Measurements from ENCODE around the gene TRAM2. TPM values are rescaled to one million over a fixed set of nuclear protein-coding genes. Genes with fewer than 3 reads are reported as not detected.
A peak's percentile ranks its signal among the peaks of the same experiment; 100 is the strongest.

TRAM2 gene
- total RNA-seq, 1 experiment from 2014 or later: 9.9 TPM

- intact Hi-C loops (cut with micrococcal nuclease): loop anchor here (1.0 to 5.0 kb wide), 7 partner anchors 19 to 158 kb away; partner anchors contain the start of genes EFHC1 and TRAM2
- H3K9me3 Mint-ChIP-seq (ENCODE audit: unreplicated experiment): no peaks in the 10 kb centered on the region
- no peaks in the 10 kb centered on the region for H3K27me3 Mint-ChIP-seq (ENCODE audit: insufficient read depth, unreplicated experiment)
- ChIA-PET CTCF (interaction anchor here (0.7 to 1.3 kb wide), 4 partner anchors 10 to 168 kb away, joined by 3 to 4 read pairs (median 3); partner anchors contain the start of gene TRAM2), POLR2A (interaction anchor here (0.6 to 3.3 kb wide), 21 partner anchors 11 to 491 kb away, joined by 3 to 45 read pairs (median 5); partner anchors contain the start of genes EFHC1, GSTA4, MCM3 and TMEM14A)
- H3K27ac Mint-ChIP-seq (ENCODE audit: low read depth, unreplicated experiment): peak overlapping the region; percentile 61
- H3K4me3 Mint-ChIP-seq (ENCODE audit: unreplicated experiment): peak overlapping the region; percentile 28
- peak; percentile 99 for DNase-seq (ENCODE audit: unreplicated experiment)
- H3K36me3 Mint-ChIP-seq (ENCODE audit: insufficient read depth, unreplicated experiment): peaks cover 47% of the 10 kb centered on the region
- BruUV-seq (replicated peaks): no TSS peak
- no peak for TF ChIP-seq CTCF (IDR thresholded peaks at IDR 0.05; ENCODE audit: unreplicated experiment)
- H3K4me1 Mint-ChIP-seq (ENCODE audit: insufficient read depth, unreplicated experiment): peaks cover 34% of the 10 kb centered on the region
Measured at GRCh38 chr6:52503851-52504781, 72.7 kb downstream of the TRAM2 start.

- intact Hi-C loops (cut with micrococcal nuclease): loop anchor here (5.0 kb wide), 2 partner anchors 94 to 159 kb away; no protein-coding TSS in a partner anchor
- ChIA-PET CTCF (interaction anchor here (0.7 to 1.3 kb wide), 2 partner anchors 11 to 168 kb away, joined by 3 read pairs; no protein-coding TSS in a partner anchor), POLR2A (interaction anchor here (1.0 to 3.3 kb wide), 16 partner anchors 11 to 219 kb away, joined by 3 to 45 read pairs (median 6); partner anchors contain the start of genes EFHC1, MCM3, TMEM14A and TRAM2)
- no peak for DNase-seq (ENCODE audit: unreplicated experiment)
- H3K9me3 Mint-ChIP-seq (ENCODE audit: unreplicated experiment): no peaks in the 10 kb centered on the region
- peaks cover 33% of the 10 kb centered on the region for H3K4me1 Mint-ChIP-seq (ENCODE audit: insufficient read depth, unreplicated experiment)
- BruUV-seq (replicated peaks): no TSS peak
- H3K27ac Mint-ChIP-seq (ENCODE audit: low read depth, unreplicated experiment): peak overlapping the region; percentile 61
- TF ChIP-seq CTCF (IDR thresholded peaks at IDR 0.05; ENCODE audit: unreplicated experiment): no peak
- peak overlapping the region; percentile 28 for H3K4me3 Mint-ChIP-seq (ENCODE audit: unreplicated experiment)
- H3K36me3 Mint-ChIP-seq (ENCODE audit: insufficient read depth, unreplicated experiment): peaks cover 40% of the 10 kb centered on the region
- no peaks in the 10 kb centered on the region for H3K27me3 Mint-ChIP-seq (ENCODE audit: insufficient read depth, unreplicated experiment)
Measured at GRCh38 chr6:52503323-52503747, 73.5 kb downstream of the TRAM2 start.

- TF ChIP-seq CTCF (IDR thresholded peaks at IDR 0.05; ENCODE audit: unreplicated experiment): no peak
Measured at GRCh38 chr6:52502306-52503029, 74.4 kb downstream of the TRAM2 start.

More at GRCh38 chr6:52502306-52503029, 74.4 kb downstream of the TRAM2 start:
- H3K27ac Mint-ChIP-seq (ENCODE audit: low read depth, unreplicated experiment): no peak overlapping the region
- no peak overlapping the region for H3K4me3 Mint-ChIP-seq (ENCODE audit: unreplicated experiment)
- POLR2A ChIA-PET: interaction anchor here (1.1 to 3.3 kb wide), 3 partner anchors 21 to 82 kb away, joined by 3 to 42 read pairs (median 29); partner anchors contain the start of gene EFHC1
- peaks cover 28% of the 10 kb centered on the region for H3K4me1 Mint-ChIP-seq (ENCODE audit: insufficient read depth, unreplicated experiment)
- BruUV-seq (replicated peaks): no TSS peak
- intact Hi-C loops (cut with micrococcal nuclease): loop anchor here (5.0 kb wide), 2 partner anchors 95 to 160 kb away; no protein-coding TSS in a partner anchor
- DNase-seq (ENCODE audit: unreplicated experiment): no peak
- H3K9me3 Mint-ChIP-seq (ENCODE audit: unreplicated experiment): no peaks in the 10 kb centered on the region
- H3K36me3 Mint-ChIP-seq (ENCODE audit: insufficient read depth, unreplicated experiment): peaks cover 38% of the 10 kb centered on the region
- no peaks in the 10 kb centered on the region for H3K27me3 Mint-ChIP-seq (ENCODE audit: insufficient read depth, unreplicated experiment)
- CTCF ChIA-PET: interaction anchor here (0.8 to 0.9 kb wide), 2 partner anchors 80 to 387 kb away, joined by 3 read pairs; no protein-coding TSS in a partner anchor
